GM18499 (cell line): ENCODE data around the gene SLC25A46.
"Not testable (repeated sequence)": the region's sequence is repeated elsewhere in the genome, so short reads cannot be mapped to it uniquely, and the experiment has no call there.

Experiments
- ATAC-seq: cut with Tn5 transposase; IDR thresholded peaks from one replicate; pipeline ENCODE4 v1.9.1; 2021; ENCODE audit warnings: moderate number of reproducible peaks; ENCODE audit not compliant: insufficient read depth, unreplicated experiment

SLC25A46 gene

DNA sequence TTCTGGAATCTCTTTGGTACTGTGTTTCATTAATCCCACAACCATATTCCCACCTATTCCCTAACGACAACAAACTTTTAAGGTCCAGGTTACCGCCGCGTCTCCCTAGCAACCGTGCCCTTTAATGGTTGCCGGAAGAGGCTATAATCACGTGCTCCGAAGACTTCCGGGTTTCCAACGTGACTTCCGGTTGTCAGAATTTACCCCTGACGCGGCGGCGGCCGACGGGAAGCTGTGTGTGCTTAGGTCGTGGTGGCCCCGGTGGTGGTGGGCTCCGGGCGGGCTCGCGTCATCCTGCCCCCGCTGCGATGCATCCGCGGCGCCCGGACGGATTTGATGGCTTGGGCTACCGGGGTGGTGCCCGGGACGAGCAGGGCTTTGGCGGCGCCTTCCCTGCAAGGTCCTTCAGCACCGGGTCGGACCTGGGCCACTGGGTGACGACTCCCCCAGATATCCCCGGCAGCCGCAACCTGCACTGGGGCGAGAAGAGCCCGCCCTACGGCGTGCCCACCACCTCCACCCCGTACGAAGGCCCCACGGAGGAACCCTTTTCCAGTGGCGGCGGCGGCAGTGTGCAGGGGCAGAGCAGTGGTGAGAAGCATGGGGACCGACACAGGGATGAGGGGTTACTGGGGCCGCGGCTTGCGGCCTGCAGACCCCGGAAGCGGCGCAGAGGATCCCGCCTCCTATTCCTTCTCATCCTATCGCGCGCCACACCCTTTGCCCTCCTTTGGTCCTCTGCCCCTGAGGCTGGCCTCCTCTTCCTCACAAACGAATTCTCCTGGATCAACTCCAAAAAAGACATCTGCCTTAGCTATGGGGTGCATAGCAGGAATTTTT lies at the start of gene SLC25A46:
Gene SLC25A46, plus strand, starts transcription at position 196 of the 840 bp plus-strand sequence. Its CDS starts 113 bp downstream, at position 309.
- ATAC-seq: peak; percentile 92

DNA sequence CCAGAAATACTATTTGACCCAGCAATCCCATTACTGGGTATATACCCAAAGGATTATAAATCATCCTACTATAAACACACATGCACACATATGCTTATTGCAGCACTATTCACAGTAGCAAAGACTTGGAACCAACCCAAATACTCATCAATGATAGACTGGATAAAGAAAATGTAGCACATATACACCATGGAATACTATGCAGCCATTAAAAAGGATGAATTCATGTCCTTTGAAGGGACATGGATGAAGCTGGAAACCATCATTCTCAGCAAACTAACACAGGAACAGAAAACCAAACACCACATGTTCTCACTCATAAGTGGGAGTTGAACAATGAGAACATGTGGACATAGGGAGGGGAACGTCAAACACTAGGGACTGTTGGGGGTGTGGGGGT lies 48.2 kb upstream of the SLC25A46 start:
- ATAC-seq: not testable (repeated sequence)

DNA sequence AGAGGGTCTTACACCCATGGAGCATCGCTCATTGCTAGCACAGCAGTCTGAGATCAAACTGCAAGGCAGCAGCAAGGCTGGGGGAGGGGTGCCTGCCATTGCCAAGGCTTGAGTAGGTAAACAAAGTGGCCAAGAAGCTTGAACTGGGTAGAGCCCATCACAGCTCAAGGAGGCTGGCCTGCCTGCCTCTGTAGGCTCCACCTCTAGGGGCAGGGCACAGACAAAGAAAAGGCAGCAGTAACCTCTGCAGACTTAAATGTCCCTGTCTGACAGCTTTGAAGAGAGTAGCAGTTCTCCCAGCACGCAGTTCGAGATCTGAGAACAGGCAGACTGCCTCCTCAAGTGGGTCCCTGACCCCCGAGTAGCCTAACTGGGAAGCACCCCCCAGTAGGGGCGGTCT lies 46.1 kb upstream of the SLC25A46 start:
- ATAC-seq: not testable (repeated sequence)

DNA sequence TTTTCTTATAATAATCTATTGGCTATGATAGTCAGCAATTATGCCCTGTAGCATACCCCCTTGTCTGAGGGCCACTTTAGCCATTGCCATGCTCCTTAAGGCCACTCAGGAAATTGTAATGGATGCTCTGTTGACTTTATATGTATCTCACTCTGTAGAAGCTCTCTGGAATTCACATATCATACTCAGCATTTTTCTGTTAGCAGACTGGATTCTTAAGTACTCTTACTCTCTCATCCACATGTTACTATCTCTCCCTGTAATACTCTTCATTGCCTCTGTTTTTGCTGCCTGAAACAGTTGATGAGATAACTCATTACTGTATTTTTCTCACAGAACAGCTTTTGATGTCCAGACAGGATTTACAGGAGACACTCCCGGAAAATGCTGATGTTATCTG lies 36.5 kb upstream of the SLC25A46 start:
- no peak for ATAC-seq

DNA sequence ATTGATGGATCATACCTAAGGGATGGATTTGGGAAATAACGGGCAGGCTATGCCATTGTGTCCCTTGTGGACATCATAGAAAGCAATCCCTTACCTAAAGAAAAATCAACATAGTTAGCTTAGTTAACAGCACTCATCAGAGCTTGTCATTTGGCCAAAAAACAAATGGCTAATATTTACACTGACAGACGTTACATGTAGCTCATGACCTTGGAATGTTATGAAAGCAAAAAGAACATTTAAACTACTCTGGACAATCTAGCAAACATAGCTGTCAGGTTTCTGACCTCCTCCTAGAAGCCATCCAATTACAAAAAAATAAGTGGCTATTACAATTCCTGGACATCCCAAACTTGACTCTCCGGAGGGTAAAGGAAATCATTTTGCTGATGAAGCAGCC lies 36.1 kb upstream of the SLC25A46 start:
- no peak for ATAC-seq

DNA sequence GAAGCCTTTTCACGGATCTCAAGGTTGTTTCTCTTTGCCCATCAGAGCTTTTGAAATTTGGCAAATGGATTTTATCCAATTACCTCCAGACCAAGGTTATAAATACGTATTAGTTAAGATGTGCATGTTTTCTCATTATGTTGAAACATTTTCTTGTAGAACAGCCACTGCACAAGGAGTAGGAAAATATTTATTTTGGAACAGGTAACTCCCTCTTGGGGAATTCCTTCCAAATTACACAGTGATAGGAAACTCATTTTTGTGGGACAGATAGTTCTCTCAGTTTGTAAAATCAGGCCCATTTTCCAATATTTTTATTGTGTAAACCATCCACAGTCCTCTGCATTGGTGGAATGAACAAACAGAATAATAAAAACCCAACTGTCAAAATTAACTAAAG lies 35.3 kb upstream of the SLC25A46 start:
- ATAC-seq: no peak

DNA sequence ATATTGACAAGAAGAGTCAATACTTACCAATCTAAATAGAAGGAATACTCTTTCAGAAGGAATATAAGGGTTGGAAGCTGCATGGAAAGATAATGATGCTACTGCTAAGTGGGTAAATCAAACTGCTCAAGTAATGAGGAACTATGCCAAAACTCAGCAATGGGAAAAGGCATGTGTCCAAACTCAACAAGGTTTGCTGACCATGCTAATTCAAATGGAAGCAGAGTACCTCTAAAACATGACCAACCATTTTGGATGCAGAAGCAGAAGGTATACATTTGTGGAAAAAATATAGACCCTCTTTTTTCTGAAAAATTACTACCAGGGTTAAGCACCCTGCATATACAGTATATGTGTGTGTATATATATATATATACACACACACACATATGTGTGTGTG lies 33.5 kb upstream of the SLC25A46 start:
- no peak for ATAC-seq

DNA sequence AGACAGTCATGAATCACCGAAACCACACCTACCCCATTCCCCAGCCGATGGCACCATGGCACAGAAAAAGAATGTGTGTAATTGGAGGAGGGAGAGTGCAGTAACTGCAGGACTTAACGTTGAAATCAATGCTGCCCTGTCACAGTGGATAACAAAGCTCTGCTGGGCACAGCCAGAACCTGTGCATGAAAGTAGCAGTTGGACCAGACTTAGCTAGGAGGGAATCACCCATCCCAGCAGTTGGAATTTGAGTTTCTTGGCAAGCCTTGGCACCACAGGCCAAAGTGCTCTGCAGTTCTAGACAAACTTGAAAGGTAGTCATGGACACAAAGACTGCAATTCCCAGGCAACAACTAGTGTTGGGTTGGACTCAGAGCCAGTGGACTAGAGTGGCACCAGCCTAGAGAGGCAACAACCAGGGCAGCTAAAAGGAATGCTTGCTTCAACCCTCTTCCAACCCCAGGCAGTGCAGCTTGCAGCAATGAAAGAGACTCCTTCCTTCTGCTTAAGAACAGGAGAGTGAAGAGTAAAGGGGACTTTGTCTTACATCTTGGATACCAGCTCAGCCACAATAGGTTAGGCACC lies 31.5 kb upstream of the SLC25A46 start:
- no peak for ATAC-seq

DNA sequence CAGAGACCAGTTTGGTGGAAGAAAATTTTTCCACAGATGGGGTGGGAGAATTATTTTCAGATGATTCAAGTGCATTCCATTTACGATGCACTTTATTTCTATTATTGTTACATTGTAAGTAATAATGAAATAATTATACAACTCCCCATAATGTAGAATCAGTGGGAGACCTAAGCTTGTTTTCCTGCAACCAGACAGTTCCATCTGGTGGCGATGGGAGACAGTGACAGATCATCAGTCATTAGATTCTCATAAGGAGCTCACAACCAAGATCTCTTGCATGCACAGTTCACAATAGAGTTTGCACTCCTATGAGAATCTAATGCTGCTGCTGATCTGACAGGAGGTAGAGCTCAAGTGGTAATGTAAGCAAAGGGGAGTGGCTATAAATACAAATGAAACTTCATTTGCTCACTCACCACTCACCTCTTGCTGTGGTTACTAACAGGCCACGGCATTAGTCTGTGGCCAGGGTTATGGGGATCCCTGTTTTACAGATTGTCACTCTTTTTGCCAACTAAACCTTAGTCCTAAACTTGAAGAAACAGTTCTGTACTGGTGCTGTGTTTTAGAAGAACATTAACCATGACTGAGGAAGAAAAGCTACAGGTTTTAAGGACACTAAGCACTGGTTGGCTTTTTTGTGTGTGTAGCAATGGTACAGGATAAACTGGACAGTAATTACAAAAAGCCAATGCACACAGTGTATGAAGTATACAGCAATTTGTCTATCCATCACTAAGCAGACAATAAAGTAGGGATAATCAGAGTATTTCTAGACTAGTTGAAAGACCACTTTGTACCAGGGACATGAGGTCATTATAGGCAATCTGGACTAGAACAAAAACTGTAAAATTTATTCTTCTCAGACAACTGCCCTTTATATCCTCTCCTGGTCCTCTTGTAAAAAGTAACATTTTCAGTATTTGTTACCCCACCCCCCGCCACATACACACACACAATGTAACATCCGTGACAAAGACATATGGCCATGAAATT lies 22.3 kb upstream of the SLC25A46 start:
- ATAC-seq: peak; percentile 79

DNA sequence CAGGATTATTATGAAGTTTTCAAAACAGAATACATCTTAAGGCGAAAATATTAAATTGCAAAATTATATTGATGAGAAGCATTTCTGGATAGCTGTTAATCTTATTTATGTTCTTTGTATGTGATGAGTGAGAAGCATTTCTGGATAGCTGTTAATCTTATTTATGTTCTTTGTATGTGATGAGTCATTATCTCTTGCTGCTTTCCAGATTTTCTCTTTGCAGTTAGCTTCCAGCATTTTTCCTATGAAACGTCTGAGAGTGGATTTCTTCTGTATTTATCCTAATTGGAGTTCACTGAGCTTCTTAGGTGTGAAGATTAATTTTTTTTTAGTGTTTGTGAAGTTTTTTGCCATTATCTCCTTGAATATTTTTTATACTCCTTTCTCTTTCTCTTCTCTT lies 20.5 kb upstream of the SLC25A46 start:
- ATAC-seq: no peak

DNA sequence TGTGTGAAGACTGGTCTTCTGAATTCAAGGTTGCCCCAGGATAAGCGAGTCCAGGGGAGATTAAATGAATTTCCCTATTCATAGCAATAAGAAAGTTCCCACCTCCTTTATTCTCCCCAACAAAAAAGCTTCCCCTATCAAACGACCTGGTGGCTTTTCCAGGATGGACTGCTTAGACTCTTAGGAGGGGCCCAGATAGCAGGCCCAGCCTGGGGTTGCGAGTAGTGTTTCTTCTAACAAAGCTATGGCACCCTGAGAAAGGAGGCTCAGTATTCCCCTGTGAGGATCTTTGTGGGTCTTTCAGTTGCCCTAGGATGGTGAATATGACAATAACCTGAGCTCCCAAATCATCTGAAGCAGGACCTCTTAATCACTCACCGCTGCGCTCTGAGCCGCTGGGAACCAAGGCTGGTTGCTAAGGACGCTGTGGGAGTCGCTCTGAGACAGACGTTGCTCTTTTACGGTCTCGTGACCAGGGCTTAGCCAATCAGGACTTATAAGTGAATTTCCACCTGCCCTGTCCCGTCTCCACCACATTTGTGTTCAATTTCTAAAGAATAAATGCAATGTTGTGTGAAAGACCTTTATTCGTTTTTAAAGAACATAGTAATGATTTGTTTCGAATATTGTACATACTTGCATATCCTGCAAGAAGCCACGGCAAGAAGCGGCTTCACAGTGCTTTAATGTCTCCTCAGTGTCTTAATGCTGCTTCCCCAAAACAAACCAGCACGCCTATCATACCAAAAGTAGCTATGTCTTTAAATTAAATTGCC lies 12.4 kb upstream of the SLC25A46 start, which contains the start of gene TMEM232:
Gene TMEM232, minus strand, starts transcription at position 423 of the 776 bp plus-strand sequence. CDS start 59,319 bp downstream, outside the sequence.
- ATAC-seq: peak; percentile 100

DNA sequence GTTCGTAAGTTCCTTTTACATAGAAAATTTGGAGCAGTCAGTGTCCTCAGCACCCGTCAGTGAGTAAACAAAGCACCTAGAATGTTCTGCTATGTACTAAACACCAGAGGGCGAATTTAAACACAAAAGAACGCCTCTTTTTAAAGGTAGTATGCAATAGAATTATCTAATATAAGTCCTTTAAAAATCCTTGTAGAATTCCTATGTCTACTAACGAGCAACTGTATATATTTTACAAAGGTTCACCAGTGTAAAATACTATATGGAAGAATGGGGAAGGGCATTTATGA lies 11.8 kb upstream of the SLC25A46 start:
- ATAC-seq: peak; percentile 54

DNA sequence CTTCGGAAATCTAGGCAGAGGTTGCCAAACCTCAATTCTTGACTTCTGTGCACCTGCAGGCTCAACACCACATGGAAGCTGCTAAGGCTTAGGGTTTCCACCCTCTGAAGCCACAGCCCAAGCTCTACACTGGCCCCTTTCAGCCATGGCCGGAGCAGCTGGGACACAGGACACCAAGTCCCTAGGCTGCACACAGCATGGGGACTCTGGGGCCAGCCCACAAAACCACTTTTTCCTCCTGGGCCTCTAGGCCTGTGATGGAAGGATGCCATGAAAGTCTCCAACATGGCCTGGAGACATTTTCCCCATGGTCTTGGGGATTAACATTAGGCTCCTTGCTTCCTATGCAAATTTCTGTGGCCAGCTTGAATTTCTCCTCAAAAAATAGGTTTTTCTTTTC lies 7.3 kb upstream of the SLC25A46 start:
- not testable (repeated sequence) for ATAC-seq

DNA sequence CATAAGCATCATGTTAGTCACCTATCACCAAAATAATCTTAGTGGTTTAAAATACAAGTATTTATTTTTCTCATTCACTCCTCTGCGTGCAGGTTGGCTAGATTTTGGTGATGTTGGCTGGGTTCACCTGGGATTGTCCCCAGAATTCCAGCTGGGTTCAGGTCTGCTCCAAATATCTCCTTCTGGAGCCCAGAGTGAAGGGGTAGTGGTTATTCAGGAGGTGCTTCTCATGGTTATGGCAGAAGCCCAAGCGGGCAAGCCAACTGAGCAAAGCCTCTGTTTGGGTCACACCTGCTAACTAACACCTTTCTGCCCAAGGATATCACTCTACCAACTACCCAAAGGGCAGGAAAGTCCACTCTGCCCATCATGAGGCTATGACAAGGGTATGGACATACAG lies 4.7 kb upstream of the SLC25A46 start:
- ATAC-seq: no peak

DNA sequence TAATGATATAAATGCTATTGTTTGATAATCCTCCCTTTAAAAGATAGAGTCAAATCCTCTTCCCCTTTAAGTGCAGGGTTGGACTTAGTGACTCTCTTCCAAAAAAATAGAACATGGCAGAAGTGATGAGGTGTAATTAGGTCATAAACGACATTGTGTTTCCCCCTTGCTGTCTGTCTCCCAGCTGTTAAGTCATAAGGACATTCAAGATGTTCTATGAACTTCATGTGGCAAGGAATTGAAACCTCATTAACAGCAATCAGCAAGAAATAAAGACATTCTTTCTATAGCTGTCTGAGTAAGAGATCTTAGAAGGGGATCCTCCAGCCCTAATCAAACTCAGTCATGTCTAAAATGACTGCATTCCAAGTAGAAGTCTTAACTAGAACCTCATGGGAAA lies 3.3 kb upstream of the SLC25A46 start:
- ATAC-seq: no peak

DNA sequence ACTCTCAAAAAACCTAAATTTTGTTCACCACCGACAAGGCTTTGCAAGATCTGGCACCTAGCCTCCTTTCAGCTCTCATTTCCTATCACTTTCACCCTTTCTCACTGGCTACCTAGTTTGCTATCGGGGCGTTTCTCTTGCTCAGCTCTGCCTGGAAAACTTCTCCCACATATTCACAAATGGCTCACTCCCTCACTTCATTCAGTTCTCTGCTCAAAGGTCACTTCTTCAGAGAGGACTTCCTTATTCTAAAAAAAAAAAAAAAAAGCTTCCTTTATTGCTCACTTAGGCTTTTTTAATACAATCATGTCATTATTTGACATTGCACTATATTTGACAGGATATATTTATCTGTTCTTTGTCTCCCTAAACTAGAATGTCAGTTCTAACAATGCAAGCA lies 2.1 kb upstream of the SLC25A46 start:
- no peak for ATAC-seq

DNA sequence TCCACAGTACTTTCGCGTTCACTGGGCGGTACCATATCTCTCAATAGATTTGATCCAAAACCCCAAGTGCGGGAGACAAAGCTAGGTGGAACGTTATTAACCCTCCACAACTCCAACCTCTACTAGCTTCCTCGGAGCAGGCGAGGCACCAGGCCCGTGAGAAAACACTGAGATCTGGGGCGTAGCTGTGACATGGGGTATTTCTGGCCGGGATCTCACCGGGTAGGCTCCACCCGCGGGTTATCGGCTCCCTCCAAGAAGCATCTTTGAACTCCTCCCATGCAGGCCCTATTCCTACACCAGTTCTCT lies 350 bp upstream of the SLC25A46 start:
- peak; percentile 46 for ATAC-seq

DNA sequence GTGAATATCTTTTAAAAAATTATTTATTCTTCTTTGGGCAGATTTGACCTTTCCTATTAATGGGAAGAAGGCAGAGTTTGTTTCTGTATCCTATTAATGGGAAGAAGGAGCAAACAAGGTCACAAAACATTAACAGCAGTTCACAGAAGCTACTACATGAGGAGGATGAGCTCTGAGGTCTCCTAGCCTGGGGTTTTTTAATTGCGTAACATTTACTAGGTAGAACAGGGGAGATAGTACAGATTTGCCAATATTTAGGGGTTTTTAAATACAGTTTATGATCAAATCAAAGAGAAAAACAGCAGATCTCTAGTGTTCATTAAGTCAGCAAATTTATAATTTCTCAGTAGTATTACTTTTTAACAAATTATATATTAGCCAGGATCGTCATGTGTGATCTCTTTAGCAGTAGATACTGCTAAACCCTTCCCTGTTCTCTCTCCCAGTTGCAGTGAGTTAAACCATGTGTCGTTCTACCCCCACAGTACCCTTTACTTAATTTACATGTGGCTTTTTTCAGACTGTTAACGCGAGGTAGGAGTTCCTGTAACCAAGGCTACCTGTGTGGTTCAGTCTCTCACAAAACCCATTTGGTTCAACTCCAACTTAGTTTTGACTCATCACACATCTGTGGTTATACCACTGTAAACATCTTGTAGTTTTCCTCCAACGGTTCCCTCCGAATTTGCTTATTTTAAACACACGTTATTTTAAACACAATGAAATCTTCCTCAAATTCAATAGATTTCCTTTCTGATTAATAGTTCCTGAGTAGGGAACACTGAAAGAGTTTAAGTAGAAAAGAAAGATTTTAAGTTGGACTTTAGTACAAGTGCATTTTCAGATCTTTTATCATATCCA lies 13.3 kb downstream of the SLC25A46 start:
- peak; percentile 97 for ATAC-seq

DNA sequence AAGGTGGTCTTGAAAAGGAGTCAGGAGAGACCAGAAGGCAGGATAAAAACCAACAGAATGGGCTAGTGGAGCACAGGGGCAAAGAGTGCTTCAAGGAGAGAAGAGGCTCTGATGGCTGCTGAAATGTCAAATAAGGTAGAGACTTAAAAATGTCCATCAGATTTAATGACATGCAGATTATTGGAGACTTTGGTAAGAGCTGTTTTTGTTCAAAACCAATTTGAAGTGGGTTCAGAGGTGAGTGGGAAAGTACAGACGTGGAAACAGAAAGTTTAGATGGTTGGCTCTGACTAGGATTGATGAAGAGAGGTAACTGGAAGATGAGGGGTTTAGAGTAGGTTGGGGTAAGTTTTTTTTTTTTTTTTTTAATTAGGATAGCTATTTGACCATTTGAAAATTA lies 14.1 kb downstream of the SLC25A46 start:
- peak; percentile 19 for ATAC-seq
